Activated B cell treated with CpG ODN at 0.5 μM for 24 hours (primary cell): ENCODE results near the gene PADI6. TPM values are rescaled to one million over a fixed set of nuclear protein-coding genes. Genes with fewer than 3 reads are reported as not detected.

Experiments
- ATAC-seq: fragments of 200-7000 bp; cut with Tn5 transposase; one replicate; pipeline ENCODE4 v1.10.0; 2021; ENCODE audit warnings: low read depth, mild to moderate bottlenecking, moderate library complexity
- CTCF ChIA-PET: fragments of 350-600 bp; sonication (Branson Sonifier 250); formaldehyde crosslinking; loops from one replicate; lab custom pipeline; 2021; ENCODE audit warnings: antibody characterized with exemption; lab: Charles Lee
- POLR2A ChIA-PET: fragments of 350-600 bp; sonication (Branson Sonifier 250); formaldehyde crosslinking; loops from one replicate; lab custom pipeline; 2021; ENCODE audit warnings: antibody characterized with exemption; lab: Charles Lee
- DNase-seq: peaks from one replicate; pipeline ENCODE4 v3.0.0; 2022
- H3K27ac Mint-ChIP-seq: one replicate; pipeline ENCODE4 v1.8.0; 2020; ENCODE audit warnings: mixed read lengths
- H3K27me3 Mint-ChIP-seq: one replicate; pipeline ENCODE4 v1.8.0; 2021; ENCODE audit warnings: mixed read lengths
- H3K36me3 Mint-ChIP-seq: one replicate; pipeline ENCODE4 v1.8.0; 2021; ENCODE audit warnings: low read depth, mixed read lengths
- H3K4me1 Mint-ChIP-seq: one replicate; pipeline ENCODE4 v1.8.0; 2021; ENCODE audit warnings: mixed read lengths
- H3K4me3 Mint-ChIP-seq: one replicate; pipeline ENCODE4 v1.8.0; 2020; ENCODE audit warnings: mild to moderate bottlenecking, mixed read lengths
- H3K9me3 Mint-ChIP-seq: one replicate; pipeline ENCODE4 v1.8.0; 2020; ENCODE audit warnings: mixed read lengths
- intact Hi-C: fragments of 100-400 bp; cut with micrococcal nuclease; formaldehyde crosslinking; loops from one replicate; pipeline ENCODE4 v1.15.1; 2024
- total RNA-seq: library from RNA; stranded (reverse); gene quantifications from 2 replicates; pipeline ENCODE4 v1.2.3, GENCODE V29; 2022
- TF ChIP-seq, protein P1 (sequence below): fragments of 200-600 bp; IDR thresholded peaks from one replicate; pipeline ENCODE4 v1.8.0; 2022; ENCODE audit warnings: antibody characterized with exemption, mild to moderate bottlenecking

The PADI6 gene
- total RNA-seq, 1 donor from 2014 or later: not detected

DNA sequence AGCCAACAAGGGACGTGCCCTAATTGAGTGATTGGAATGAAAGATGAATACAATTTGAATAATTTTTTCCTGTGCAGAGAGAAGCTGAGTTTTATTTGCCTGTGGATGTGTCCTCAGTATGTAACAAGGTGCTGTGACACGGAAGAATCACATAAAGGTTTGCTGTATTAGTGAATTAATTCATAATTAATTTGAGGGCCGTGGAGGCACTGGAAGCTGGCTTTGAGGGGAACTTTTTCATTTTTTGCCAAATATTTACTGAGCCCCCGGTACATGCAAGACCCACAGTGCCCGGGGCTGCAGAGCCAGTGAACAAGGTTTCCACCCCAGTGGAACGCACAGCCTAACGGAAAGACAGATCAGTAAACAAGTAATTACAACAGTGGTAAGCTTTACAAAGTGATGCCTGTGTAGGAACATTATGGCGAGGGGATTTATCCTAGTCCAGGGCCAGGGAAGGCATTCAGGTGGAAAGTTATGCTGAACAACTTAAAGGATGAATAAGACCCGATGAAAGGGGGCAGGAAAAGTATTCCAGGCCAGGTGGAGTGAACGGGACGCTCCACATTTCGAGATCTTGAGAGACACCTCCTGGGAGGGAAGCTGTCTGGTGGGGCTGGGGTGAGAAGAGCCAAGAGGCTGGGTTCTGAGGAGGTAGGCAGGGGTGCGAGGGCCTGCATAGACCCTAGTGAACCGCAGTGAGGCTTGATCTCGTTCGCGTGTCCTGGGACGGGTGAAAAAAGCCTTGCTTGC, 68.3 kb downstream of the PADI6 start:
- peaks cover 13% of the 10 kb centered on the region for H3K36me3 Mint-ChIP-seq
- no peaks in the 10 kb centered on the region for H3K9me3 Mint-ChIP-seq
- H3K27ac Mint-ChIP-seq: peak overlapping the region; percentile 77
- DNase-seq (no peak), ATAC-seq (no peak)
- TF ChIP-seq, protein P1, sequence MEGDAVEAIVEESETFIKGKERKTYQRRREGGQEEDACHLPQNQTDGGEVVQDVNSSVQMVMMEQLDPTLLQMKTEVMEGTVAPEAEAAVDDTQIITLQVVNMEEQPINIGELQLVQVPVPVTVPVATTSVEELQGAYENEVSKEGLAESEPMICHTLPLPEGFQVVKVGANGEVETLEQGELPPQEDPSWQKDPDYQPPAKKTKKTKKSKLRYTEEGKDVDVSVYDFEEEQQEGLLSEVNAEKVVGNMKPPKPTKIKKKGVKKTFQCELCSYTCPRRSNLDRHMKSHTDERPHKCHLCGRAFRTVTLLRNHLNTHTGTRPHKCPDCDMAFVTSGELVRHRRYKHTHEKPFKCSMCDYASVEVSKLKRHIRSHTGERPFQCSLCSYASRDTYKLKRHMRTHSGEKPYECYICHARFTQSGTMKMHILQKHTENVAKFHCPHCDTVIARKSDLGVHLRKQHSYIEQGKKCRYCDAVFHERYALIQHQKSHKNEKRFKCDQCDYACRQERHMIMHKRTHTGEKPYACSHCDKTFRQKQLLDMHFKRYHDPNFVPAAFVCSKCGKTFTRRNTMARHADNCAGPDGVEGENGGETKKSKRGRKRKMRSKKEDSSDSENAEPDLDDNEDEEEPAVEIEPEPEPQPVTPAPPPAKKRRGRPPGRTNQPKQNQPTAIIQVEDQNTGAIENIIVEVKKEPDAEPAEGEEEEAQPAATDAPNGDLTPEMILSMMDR: no peak
- peaks cover 11% of the 10 kb centered on the region for H3K27me3 Mint-ChIP-seq
- intact Hi-C loops: no loop called here
- peaks cover 31% of the 10 kb centered on the region for H3K4me1 Mint-ChIP-seq
- H3K4me3 Mint-ChIP-seq: peak overlapping the region; percentile 82
- ChIA-PET POLR2A (interaction anchor here (0.5 to 1.0 kb wide), 6 partner anchors 28 to 1811 kb away, joined by 3 to 5 read pairs (median 4); partner anchors contain the start of genes EMC1, MRTO4 and NECAP2), CTCF (interaction anchor here (0.7 kb wide), 1 partner anchor 11 kb away, joined by 3 read pairs; no protein-coding TSS in a partner anchor)

DNA sequence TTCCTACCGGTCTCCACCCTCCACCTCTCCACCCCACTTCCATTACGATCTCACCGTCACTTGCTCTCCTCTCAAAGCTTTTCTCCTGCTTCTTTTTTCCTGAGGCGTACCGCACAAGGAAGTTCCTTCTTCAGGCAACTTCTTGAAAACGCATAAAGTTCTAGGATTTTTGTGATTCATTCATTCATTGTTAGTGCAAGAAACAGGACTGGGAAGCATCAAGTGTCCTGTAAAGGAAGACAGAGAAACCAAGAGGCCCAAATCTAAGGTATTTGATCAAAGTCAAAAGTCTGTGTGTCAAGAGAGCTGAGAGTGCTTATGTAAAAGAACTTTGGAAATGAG, 68.8 kb downstream of the PADI6 start:
- Mint-ChIP-seq H3K27ac (peak overlapping the region; percentile 53), H3K36me3 (peaks cover 11% of the 10 kb centered on the region), H3K4me1 (peaks cover 26% of the 10 kb centered on the region), H3K27me3 (peaks cover 11% of the 10 kb centered on the region), H3K9me3 (no peaks in the 10 kb centered on the region), H3K4me3 (peak overlapping the region; percentile 21)
- TF ChIP-seq, protein P1: no peak
- no peak for DNase-seq
- no peak for ATAC-seq
- ChIA-PET CTCF (no interaction called here), POLR2A (interaction anchor here (0.7 kb wide), 1 partner anchor 330 kb away, joined by 3 read pairs; no protein-coding TSS in a partner anchor)
- intact Hi-C loops: no loop called here

DNA sequence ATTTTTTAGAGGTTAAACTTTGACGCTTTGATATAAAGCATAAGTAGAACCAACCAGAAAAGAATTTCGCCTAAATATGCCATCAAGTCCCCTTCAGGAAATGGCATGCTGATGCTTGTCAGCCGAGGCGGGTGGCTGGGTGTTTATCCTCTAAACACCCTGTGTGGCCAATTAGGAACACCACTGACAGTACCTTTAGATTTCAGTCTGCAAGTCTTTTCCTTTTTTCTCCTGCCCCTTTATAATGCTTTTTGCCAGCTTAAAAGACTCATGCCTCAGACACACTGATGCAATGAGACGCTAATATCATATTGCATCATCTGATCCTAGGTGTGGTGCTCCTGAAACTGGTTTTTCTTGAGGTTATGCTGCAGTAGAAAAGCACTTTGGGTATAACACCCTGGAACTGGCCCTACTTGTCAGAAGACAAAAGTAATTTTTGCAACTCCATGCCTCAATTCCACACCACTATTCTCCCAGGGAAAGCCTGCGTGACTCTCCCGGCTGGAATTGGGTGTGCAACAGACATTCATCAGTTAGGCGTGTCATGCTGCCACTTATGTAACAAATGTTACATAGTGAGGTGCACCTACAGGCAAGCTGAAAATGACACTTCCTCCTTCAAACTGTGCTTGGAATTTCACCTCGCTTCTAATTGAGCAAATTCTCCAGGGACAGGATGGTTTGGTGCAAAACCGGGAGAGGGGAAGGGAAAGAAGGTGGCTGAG, 69.4 kb downstream of the PADI6 start:
- Mint-ChIP-seq H3K36me3 (peaks cover 7% of the 10 kb centered on the region), H3K4me1 (peaks cover 19% of the 10 kb centered on the region), H3K27me3 (peaks cover 11% of the 10 kb centered on the region), H3K4me3 (no peak overlapping the region), H3K27ac (no peak overlapping the region), H3K9me3 (no peaks in the 10 kb centered on the region)
- ChIA-PET POLR2A (interaction anchor here (0.7 kb wide), 1 partner anchor 330 kb away, joined by 3 read pairs; no protein-coding TSS in a partner anchor), CTCF (no interaction called here)
- no peak for DNase-seq
- TF ChIP-seq, protein P1: no peak
- ATAC-seq: no peak
- intact Hi-C loops: no loop called here

DNA sequence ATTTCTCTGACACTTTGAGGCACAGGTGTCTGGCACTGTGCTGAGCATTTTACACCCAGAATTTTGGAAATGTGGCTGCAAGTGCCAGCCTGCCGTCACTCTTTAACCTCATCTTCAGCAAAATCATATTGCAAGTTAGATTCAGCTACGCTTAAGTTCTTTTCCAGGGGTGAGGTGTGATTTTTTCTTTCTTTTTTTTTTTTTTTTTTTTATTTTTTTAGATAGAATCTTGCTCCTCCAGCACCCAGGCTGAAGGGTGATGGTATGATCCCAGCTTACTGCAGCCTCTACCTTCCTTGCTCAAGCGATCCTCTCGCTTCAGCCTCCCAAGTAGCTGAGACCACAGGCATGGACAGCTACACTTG, 70.0 kb downstream of the PADI6 start:
- Mint-ChIP-seq H3K4me3 (no peak overlapping the region), H3K27me3 (peaks cover 11% of the 10 kb centered on the region), H3K4me1 (peaks cover 14% of the 10 kb centered on the region), H3K36me3 (peaks cover 2% of the 10 kb centered on the region), H3K27ac (no peak overlapping the region), H3K9me3 (no peaks in the 10 kb centered on the region)
- TF ChIP-seq, protein P1: no peak
- ATAC-seq: no peak
- CTCF ChIA-PET: no interaction called here
- POLR2A ChIA-PET: no interaction called here
- intact Hi-C loops: no loop called here
- DNase-seq: no peak

DNA sequence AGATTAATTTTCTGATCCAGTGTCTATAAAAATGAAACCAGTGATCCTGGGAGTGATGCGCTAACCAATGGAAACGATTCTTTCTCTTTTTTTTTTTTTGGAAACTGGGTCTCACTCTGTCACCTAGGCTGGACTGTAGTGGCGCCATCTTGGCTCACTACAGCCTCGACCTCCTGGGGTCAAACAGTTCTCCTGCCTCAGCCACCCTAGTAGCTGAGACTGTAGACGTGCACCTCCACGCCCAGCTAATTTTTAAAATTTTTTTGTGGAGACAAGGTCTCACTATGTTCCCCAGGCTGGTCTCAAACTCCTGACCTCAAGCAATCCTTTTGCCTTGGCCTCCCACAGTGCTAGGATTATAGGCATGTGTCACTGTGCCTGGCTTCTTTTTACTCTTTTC, 70.8 kb downstream of the PADI6 start:
- Mint-ChIP-seq H3K4me1 (peaks cover 11% of the 10 kb centered on the region), H3K36me3 (peaks cover 2% of the 10 kb centered on the region), H3K27ac (no peak overlapping the region), H3K27me3 (peaks cover 12% of the 10 kb centered on the region), H3K4me3 (no peak overlapping the region), H3K9me3 (no peaks in the 10 kb centered on the region)
- POLR2A ChIA-PET: no interaction called here
- TF ChIP-seq, protein P1: no peak
- ATAC-seq (no peak), DNase-seq (no peak)
- CTCF ChIA-PET: no interaction called here
- intact Hi-C loops: no loop called here
